ENCODE results near the gene VEGFA. TPM values are rescaled to one million over a fixed set of nuclear protein-coding genes. Genes with fewer than 3 reads are reported as not detected.
A peak's percentile ranks its signal among the peaks of the same experiment; 100 is the strongest.

The VEGFA gene
- total RNA-seq, 4 donors from 2014 or later: 39.2 to 58.5 (median 45.0) TPM

GRCh38 chr6:43758617-43759050 is 11.4 kb upstream of the VEGFA start:
- no peak overlapping the region for H3K27ac ChIP-seq (replicated peaks in 1 of 4)
- 67% methylated on average over 7 of the region's 9 CpGs for WGBS

DNA sequence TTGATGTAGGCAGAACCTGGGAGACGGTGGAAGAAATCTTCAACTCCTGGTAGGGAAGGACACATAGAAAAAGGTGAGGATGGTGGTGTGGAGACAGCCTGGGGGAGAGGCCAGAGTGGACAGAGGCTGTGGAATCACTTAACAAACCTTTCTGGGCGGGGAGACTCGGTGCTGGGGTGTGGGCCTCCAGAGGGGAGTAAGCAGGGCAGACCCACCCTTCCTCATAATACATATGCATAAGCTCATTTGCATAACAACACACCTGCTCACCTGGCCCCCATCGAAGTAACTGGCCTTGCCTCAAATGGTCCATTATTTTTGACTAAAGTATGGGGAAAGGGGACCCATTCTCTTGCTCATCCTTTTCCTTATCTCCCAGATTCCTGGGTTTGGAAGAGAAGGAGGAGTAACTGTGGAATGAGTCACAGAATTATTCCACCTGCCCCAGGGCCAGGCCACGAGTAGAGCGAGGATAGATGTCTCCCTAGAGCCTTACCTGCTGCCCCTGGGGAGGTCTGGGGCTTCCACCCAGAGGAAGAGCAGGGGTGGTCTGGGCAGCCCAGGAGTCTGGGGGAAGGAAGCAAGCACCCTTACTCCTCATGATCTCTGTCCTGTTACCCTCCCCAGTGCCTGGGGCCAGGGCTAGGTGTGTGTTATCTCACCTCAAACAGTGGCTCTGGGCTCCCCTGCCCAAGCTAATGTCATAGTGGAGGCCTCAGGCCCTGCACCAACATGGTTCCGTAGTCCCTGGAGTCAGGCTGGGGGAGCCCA is 10.7 kb upstream of the VEGFA start:
- WGBS: 75% methylated on average over 7 of the region's 7 CpGs
- H3K4me3 ChIP-seq: no peak overlapping the region
- intact Hi-C loops (cut with DNase I): no loop called here
- TF ChIP-seq POLR2A (IDR thresholded peaks at IDR 0.05; ENCODE audit: low read depth): no peak
- no peak for TF ChIP-seq EP300 (IDR thresholded peaks at IDR 0.05)
- TF ChIP-seq POLR2AphosphoS5 (IDR thresholded peaks at IDR 0.05): no peak
- TF ChIP-seq, protein P1, sequence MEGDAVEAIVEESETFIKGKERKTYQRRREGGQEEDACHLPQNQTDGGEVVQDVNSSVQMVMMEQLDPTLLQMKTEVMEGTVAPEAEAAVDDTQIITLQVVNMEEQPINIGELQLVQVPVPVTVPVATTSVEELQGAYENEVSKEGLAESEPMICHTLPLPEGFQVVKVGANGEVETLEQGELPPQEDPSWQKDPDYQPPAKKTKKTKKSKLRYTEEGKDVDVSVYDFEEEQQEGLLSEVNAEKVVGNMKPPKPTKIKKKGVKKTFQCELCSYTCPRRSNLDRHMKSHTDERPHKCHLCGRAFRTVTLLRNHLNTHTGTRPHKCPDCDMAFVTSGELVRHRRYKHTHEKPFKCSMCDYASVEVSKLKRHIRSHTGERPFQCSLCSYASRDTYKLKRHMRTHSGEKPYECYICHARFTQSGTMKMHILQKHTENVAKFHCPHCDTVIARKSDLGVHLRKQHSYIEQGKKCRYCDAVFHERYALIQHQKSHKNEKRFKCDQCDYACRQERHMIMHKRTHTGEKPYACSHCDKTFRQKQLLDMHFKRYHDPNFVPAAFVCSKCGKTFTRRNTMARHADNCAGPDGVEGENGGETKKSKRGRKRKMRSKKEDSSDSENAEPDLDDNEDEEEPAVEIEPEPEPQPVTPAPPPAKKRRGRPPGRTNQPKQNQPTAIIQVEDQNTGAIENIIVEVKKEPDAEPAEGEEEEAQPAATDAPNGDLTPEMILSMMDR (IDR thresholded peaks at IDR 0.05): no peak
- no peaks in the 10 kb centered on the region for H3K36me3 ChIP-seq
- H3K9me3 ChIP-seq: no peaks in the 10 kb centered on the region
- DNase-seq (ENCODE audit: extremely low spot score): no peak
- no peak overlapping the region for H3K27ac ChIP-seq (replicated peaks in 1 of 4)
- peaks cover 0 to 5% (median 0%) of the 10 kb centered on the region in 4 donors for H3K27me3 ChIP-seq
- no peaks in the 10 kb centered on the region for H3K4me1 ChIP-seq

More at GRCh38 chr6:43758617-43759050, 11.4 kb upstream of the VEGFA start:
- Histone ChIP-seq H3K4me3 (no peak overlapping the region), H3K9me3 (no peaks in the 10 kb centered on the region), H3K4me1 (no peaks in the 10 kb centered on the region), H3K36me3 (no peaks in the 10 kb centered on the region), H3K27me3 (peaks cover 0 to 5% (median 0%) of the 10 kb centered on the region in 4 donors)
- TF ChIP-seq, protein P1 (IDR thresholded peaks at IDR 0.05): peak; percentile 50 to 66 (median 57)
- TF ChIP-seq POLR2A (IDR thresholded peaks at IDR 0.05; ENCODE audit: low read depth) (no peak), EP300 (IDR thresholded peaks at IDR 0.05) (no peak), POLR2AphosphoS5 (IDR thresholded peaks at IDR 0.05) (no peak)
- intact Hi-C loops (cut with DNase I): no loop called here
- DNase-seq (ENCODE audit: extremely low spot score): no peak

GRCh38 chr6:43759907-43760206 is 10.2 kb upstream of the VEGFA start:
- WGBS: 89% methylated on average over 4 of the region's 4 CpGs
- H3K4me3 ChIP-seq: no peak overlapping the region
- H3K27me3 ChIP-seq: peaks cover 0 to 5% (median 0%) of the 10 kb centered on the region in 4 donors
- TF ChIP-seq POLR2AphosphoS5 (IDR thresholded peaks at IDR 0.05) (no peak), EP300 (IDR thresholded peaks at IDR 0.05) (no peak), POLR2A (IDR thresholded peaks at IDR 0.05; ENCODE audit: low read depth) (no peak)
- TF ChIP-seq, protein P1 (IDR thresholded peaks at IDR 0.05): no peak
- H3K36me3 ChIP-seq: no peaks in the 10 kb centered on the region
- no peak for DNase-seq (ENCODE audit: extremely low spot score)
- no peak overlapping the region for H3K27ac ChIP-seq (replicated peaks in 1 of 4)
- H3K4me1 ChIP-seq: no peaks in the 10 kb centered on the region
- no peaks in the 10 kb centered on the region for H3K9me3 ChIP-seq
- intact Hi-C loops (cut with DNase I): no loop called here

GRCh38 chr6:43760210-43761168 is 9.5 kb upstream of the VEGFA start:
- H3K4me3 ChIP-seq: no peak overlapping the region
- peaks cover 0 to 5% (median 0%) of the 10 kb centered on the region in 4 donors for H3K27me3 ChIP-seq
- 79% methylated on average over 12 of the region's 15 CpGs for WGBS
- TF ChIP-seq POLR2AphosphoS5 (IDR thresholded peaks at IDR 0.05) (no peak), EP300 (IDR thresholded peaks at IDR 0.05) (no peak), POLR2A (IDR thresholded peaks at IDR 0.05; ENCODE audit: low read depth) (no peak)
- TF ChIP-seq, protein P1 (IDR thresholded peaks at IDR 0.05): no peak
- no peaks in the 10 kb centered on the region for H3K4me1 ChIP-seq
- H3K36me3 ChIP-seq: no peaks in the 10 kb centered on the region
- H3K27ac ChIP-seq (replicated peaks in 1 of 4): no peak overlapping the region
- intact Hi-C loops (cut with DNase I): no loop called here
- no peaks in the 10 kb centered on the region for H3K9me3 ChIP-seq
- DNase-seq (ENCODE audit: extremely low spot score): no peak
